DOHH2 (cell line): ENCODE measurements around the gene RHOG.

Experiments used
- H3F3A ChIP-seq: fragments of 200-600 bp; sonication (generic), shearing (Covaris generic); 2 replicates; pipeline ENCODE4 v1.6.0; 2016; ENCODE audit warnings: antibody characterized with exemption, mild to moderate bottlenecking; ENCODE audit not compliant: control insufficient read depth, insufficient read depth
- H3K27ac ChIP-seq: fragments of 200-600 bp; sonication (generic); 2 replicates; pipeline ENCODE4 v1.5.1; 2014; ENCODE audit warnings: low read depth, mild to moderate bottlenecking, low read length, moderate library complexity
- H3K27me3 ChIP-seq: fragments of 200-600 bp; sonication (generic); 2 replicates; pipeline ENCODE4 v1.6.1; 2014; ENCODE audit warnings: mild to moderate bottlenecking, low read length, mixed read lengths; ENCODE audit not compliant: control insufficient read depth
- H3K36me3 ChIP-seq: fragments of 200-600 bp; sonication (generic); 2 replicates; pipeline ENCODE4 v1.6.1; 2014; ENCODE audit warnings: mild to moderate bottlenecking, low read length, moderate library complexity, mixed read lengths; ENCODE audit not compliant: control insufficient read depth
- H3K4me1 ChIP-seq: fragments of 200-600 bp; sonication (generic); 2 replicates; pipeline ENCODE4 v1.6.1; 2014; ENCODE audit warnings: mild to moderate bottlenecking, low read length, mixed read lengths; ENCODE audit not compliant: control insufficient read depth
- H3K4me2 ChIP-seq: fragments of 200-600 bp; sonication (generic); 2 replicates; pipeline ENCODE4 v1.6.0; 2014; ENCODE audit warnings: mild to moderate bottlenecking, low read length, moderate library complexity
- H3K4me3 ChIP-seq: fragments of 200-600 bp; sonication (generic); 2 replicates; pipeline ENCODE4 v1.5.1; 2014; ENCODE audit warnings: mild to moderate bottlenecking, low read length, mixed read lengths
- H3K79me2 ChIP-seq: fragments of 200-600 bp; sonication (generic); 2 replicates; pipeline ENCODE4 v1.6.1; 2014; ENCODE audit warnings: mild to moderate bottlenecking, low read length, mixed read lengths; ENCODE audit not compliant: control insufficient read depth
- H3K9me2 ChIP-seq: fragments of 200-600 bp; sonication (generic); replicated peaks from 2 replicates; pipeline ENCODE4 v1.6.1; 2014; ENCODE audit warnings: mild to moderate bottlenecking, low read length, mixed read lengths; ENCODE audit not compliant: control insufficient read depth
- H3K9me3 ChIP-seq: fragments of 200-600 bp; sonication (generic); 2 replicates; pipeline ENCODE4 v1.6.1; 2014; ENCODE audit warnings: antibody characterized with exemption, low read length, mixed read lengths; ENCODE audit not compliant: control insufficient read depth, insufficient read depth
- H4K20me1 ChIP-seq: fragments of 200-600 bp; sonication (generic); 2 replicates; pipeline ENCODE4 v1.6.0; 2014; ENCODE audit warnings: low read depth, mild to moderate bottlenecking, antibody characterized with exemption, low read length, moderate library complexity; ENCODE audit not compliant: control insufficient read depth, insufficient read depth
- EZH2phosphoT487 ChIP-seq: fragments of 200-600 bp; sonication (generic); IDR thresholded peaks from 2 replicates; pipeline ENCODE4 v1.6.1; 2017; ENCODE audit warnings: borderline replicate concordance, mild to moderate bottlenecking, antibody characterized with exemption, low read length, moderate library complexity, mixed read lengths
- TF ChIP-seq, protein P1 (sequence below): fragments of 200-600 bp; sonication (generic); IDR thresholded peaks from one replicate; pipeline ENCODE4 v1.5.1; 2014; ENCODE audit warnings: antibody characterized with exemption, mild to moderate bottlenecking, low read depth, low read length; ENCODE audit not compliant: poor library complexity, severe bottlenecking

Gene RHOG

DNA sequence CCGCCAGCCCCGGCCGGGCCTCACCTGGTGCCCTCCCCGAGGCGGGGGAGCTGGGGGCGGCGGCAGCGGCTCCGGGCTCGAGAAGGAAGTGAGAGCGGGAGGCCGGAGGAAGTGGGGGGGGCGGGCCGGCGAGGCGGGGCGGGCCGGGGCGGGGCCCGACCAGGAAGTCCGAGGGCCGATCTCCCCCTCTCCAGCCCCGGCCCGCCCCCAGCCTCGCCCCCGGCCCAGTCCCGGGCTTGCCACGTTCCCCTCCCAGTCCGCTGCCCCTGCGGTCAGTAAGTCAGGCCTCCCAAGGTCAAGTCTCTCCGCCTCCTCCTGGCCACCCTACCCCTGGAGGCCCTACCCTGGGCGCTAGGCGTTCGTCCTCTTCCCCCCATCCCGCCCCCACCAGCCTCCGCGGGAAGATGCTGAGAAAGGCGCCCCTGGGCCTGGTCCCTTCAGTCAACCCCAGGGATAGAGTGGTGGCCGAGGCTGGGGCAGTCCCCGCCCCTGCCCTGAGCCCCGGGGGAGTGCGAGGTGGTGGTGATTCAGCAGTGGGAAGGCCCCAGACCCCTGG is at the start of gene RHOG:
Gene RHOG, minus strand, starts transcription at position 90 of the 556 bp plus-strand sequence. CDS start 12,821 bp downstream, outside the sequence.
- Histone ChIP-seq H3K79me2 (peaks cover 48% of the 10 kb centered on the region), H3K9me2 (no peaks in the 10 kb centered on the region), H3K9me3 (no peaks in the 10 kb centered on the region), H3K4me3 (peak within 1 kb of the TSS; percentile 91), H4K20me1 (peaks cover 15% of the 10 kb centered on the region), H3K36me3 (peaks cover 28% of the 10 kb centered on the region), H3K27ac (peak within 1 kb of the TSS; percentile 84), H3K27me3 (no peaks in the 10 kb centered on the region), H3F3A (peaks cover 24% of the 10 kb centered on the region), H3K4me1 (peaks cover 50% of the 10 kb centered on the region), H3K4me2 (peak within 1 kb of the TSS; percentile 100)
- TF ChIP-seq, protein P1, sequence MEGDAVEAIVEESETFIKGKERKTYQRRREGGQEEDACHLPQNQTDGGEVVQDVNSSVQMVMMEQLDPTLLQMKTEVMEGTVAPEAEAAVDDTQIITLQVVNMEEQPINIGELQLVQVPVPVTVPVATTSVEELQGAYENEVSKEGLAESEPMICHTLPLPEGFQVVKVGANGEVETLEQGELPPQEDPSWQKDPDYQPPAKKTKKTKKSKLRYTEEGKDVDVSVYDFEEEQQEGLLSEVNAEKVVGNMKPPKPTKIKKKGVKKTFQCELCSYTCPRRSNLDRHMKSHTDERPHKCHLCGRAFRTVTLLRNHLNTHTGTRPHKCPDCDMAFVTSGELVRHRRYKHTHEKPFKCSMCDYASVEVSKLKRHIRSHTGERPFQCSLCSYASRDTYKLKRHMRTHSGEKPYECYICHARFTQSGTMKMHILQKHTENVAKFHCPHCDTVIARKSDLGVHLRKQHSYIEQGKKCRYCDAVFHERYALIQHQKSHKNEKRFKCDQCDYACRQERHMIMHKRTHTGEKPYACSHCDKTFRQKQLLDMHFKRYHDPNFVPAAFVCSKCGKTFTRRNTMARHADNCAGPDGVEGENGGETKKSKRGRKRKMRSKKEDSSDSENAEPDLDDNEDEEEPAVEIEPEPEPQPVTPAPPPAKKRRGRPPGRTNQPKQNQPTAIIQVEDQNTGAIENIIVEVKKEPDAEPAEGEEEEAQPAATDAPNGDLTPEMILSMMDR: no peak
- TF ChIP-seq EZH2phosphoT487: no peak

- H3K4me3 ChIP-seq: no peak overlapping the region
- peak overlapping the region; percentile 41 for H3K4me2 ChIP-seq
- H3K36me3 ChIP-seq: no peaks in the 10 kb centered on the region
- no peaks in the 10 kb centered on the region for H3K9me2 ChIP-seq
- 0 out of 2 replicates have a peak, but pooled peaks cover 2% of the 10 kb centered on the region for H3K27me3 ChIP-seq
- no peaks in the 10 kb centered on the region for H3K9me3 ChIP-seq
- no peak overlapping the region for H3K27ac ChIP-seq
- peaks cover 10% of the 10 kb centered on the region for H3F3A ChIP-seq
- peaks cover 17% of the 10 kb centered on the region for H3K79me2 ChIP-seq
- peaks cover 68% of the 10 kb centered on the region for H3K4me1 ChIP-seq
- TF ChIP-seq EZH2phosphoT487: no peak
- TF ChIP-seq, protein P1: no peak
- 0 out of 2 replicates have a peak, but pooled peaks cover 3% of the 10 kb centered on the region for H4K20me1 ChIP-seq
These were observed 49.3 kb upstream of the RHOG start for GRCh38 chr11:3890014-3890413.

DNA sequence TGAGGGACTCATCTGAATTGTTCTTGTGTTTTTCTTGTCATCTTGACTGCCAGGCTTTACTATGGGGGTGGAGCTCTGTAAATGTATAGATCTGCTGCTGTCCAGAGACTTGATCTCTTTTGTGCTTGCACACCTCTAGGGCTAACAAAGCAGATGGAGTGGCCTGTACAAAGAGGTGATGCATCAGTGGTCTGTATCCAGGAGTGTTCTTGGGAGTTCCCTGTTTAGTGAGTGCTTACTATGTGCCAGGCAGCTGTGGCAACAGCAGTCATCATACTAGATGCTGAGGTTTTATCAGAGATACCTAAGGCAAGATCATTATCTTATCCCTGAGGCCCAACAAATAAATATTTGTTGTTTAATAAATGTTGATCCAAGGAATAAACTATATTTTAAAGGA is 48.1 kb upstream of the RHOG start:
- H3K4me1 ChIP-seq: peaks cover 56% of the 10 kb centered on the region
- no peaks in the 10 kb centered on the region for H3K9me2 ChIP-seq
- 0 out of 2 replicates have a peak, but pooled peaks cover 2% of the 10 kb centered on the region for H3K27me3 ChIP-seq
- H3K79me2 ChIP-seq: peaks cover 24% of the 10 kb centered on the region
- H3K27ac ChIP-seq: no peak overlapping the region
- H3F3A ChIP-seq: peaks cover 6% of the 10 kb centered on the region
- H3K4me2 ChIP-seq: no peak overlapping the region
- H3K36me3 ChIP-seq: no peaks in the 10 kb centered on the region
- no peaks in the 10 kb centered on the region for H3K9me3 ChIP-seq
- no peak overlapping the region for H3K4me3 ChIP-seq
- no peak for TF ChIP-seq EZH2phosphoT487
- TF ChIP-seq, protein P1: no peak
- 0 out of 2 replicates have a peak, but pooled peaks cover 3% of the 10 kb centered on the region for H4K20me1 ChIP-seq
